HG02852 (cell line): ENCODE results near the gene AKT3.
A peak's percentile ranks its signal among the peaks of the same experiment; 100 is the strongest.

Experiments
- ATAC-seq: cut with Tn5 transposase; IDR thresholded peaks from one replicate; pipeline ENCODE4 v1.9.1; 2021; ENCODE audit warnings: mild to moderate bottlenecking, moderate library complexity; ENCODE audit not compliant: unreplicated experiment

AKT3 gene

GRCh38 chr1:243471754-243472745, 378.0 kb downstream of the AKT3 start:
- ATAC-seq, result peak; percentile 89

GRCh38 chr1:243471026-243471685, 378.9 kb downstream of the AKT3 start:
- ATAC-seq, result no peak

- ATAC-seq, result no peak
Observed at GRCh38 chr1:243470502-243470901, 379.5 kb downstream of the AKT3 start.

GRCh38 chr1:243469497-243469896, 380.5 kb downstream of the AKT3 start:
- no peak for ATAC-seq

GRCh38 chr1:243465738-243466137, 384.3 kb downstream of the AKT3 start:
- no peak for ATAC-seq

- ATAC-seq, result no peak
Observed at GRCh38 chr1:243465081-243465480, 385.0 kb downstream of the AKT3 start.

GRCh38 chr1:243462929-243463697, 386.9 kb downstream of the AKT3 start:
- no peak for ATAC-seq

GRCh38 chr1:243461700-243462099, 388.3 kb downstream of the AKT3 start:
- ATAC-seq, result no peak

- no peak for ATAC-seq
Observed at GRCh38 chr1:243459059-243459458, 391.0 kb downstream of the AKT3 start.

GRCh38 chr1:243457363-243457982, 392.6 kb downstream of the AKT3 start:
- no peak for ATAC-seq

- no peak for ATAC-seq
Observed at GRCh38 chr1:243455760-243456651, 394.0 kb downstream of the AKT3 start.

- ATAC-seq, result no peak
Observed at GRCh38 chr1:243454328-243454997, 395.6 kb downstream of the AKT3 start.

GRCh38 chr1:243452092-243452491, 398.0 kb downstream of the AKT3 start:
- no peak for ATAC-seq

GRCh38 chr1:243449373-243449772, 400.7 kb downstream of the AKT3 start:
- no peak for ATAC-seq

- no peak for ATAC-seq
Observed at GRCh38 chr1:243447844-243448243, 402.2 kb downstream of the AKT3 start.

- ATAC-seq, result no peak
Observed at GRCh38 chr1:243447347-243447746, 402.7 kb downstream of the AKT3 start.

- no peak for ATAC-seq
Observed at GRCh38 chr1:243443557-243443956, 406.5 kb downstream of the AKT3 start.

- ATAC-seq, result no peak
Observed at GRCh38 chr1:243441601-243442000, 408.4 kb downstream of the AKT3 start.

- no peak for ATAC-seq
Observed at GRCh38 chr1:243440406-243440805, 409.6 kb downstream of the AKT3 start.
